Measurements from ENCODE around the gene CCDC39. TPM values are rescaled to one million over a fixed set of nuclear protein-coding genes. Genes with fewer than 3 reads are reported as not detected.
A peak's percentile ranks its signal among the peaks of the same experiment; 100 is the strongest.

The CCDC39 gene
- total RNA-seq: 10 to 100 TPM in 1 of 8 experiments, under 1 TPM in 2, not detected in 5; 0.22 to 10.9 (median 0.45) TPM

DNA sequence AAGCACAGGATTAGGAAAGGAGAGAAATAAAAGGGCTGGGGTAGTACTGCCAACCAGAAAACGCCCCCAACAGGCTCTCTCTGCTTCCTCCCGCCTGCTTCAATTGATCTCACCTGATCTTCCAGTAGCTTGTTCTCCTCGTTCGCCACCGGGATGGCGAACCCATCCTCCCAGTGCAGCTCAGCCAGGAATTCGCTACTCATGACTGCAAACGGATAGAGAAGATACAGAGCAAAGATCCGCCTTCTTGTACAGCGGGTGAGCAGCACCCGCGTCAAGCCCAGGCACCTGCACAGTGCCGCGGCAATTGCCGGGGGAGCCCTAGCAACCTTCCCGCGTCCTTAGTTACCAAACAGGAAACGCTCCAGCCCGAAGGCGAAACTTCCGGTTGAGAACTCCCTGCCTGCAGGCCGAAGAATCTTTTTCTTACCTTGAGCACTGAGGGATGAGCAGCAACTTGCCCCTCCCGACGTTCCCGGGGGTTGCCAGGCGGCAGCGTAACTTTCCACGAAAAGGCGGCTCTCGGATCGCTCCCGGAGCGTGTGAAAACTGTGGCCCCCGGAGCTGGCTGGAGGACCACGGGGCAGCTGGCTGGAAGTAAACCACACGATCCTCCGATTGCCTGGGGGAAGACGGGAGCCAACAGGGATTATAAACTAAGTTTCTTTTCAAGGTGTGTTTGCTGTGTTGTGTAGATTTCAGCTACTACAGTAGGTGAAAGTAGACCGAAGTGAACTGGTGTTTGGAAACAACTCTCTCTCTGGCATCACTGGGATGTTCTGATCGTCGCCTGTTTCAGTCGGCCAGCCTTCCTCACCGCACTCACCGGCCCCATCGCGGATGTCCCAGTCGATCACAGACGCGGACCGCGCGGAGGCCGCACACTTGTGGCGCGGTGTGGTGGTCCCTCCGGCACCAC, at the start of gene CCDC39:
Gene CCDC39 (minus strand): TSS at position 312 of the 919 bp plus-strand sequence. CDS start 109 bp downstream, at position 203.
- WGBS, 10 experiments: 0 to 60% (median 0%) methylated on average over 1 to 25 of the region's 56 CpGs; no CpG with 5 or more reads in 1 of the 10 experiments
- in situ Hi-C loops (cut with MboI; ENCODE audit: low pct_unique_long_range_greater_than_20kb in 2 of 9, low sequenced_read_pairs in 9 of 9, unreplicated experiment in 9 of 9): no loop called here
- no peak within 1 kb of the TSS for H3K27ac ChIP-seq

DNA sequence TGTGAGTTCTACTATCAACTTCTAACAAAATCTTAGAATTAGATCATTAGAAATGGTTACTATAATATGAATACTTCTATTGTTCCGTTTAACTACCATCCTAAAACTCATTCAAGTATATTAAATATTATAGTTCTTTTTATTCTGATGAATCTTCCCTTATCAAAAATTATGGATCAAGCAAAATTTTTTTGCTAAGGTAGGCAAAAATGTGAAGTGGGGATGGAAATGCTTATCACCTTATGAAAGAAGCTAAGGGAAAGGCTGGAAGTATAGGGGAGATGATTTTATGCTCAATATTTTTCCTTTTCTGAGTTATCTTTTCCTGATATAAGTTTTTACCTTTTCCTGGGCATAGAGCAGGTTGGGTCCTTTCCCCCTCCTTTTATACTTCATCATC, 40.7 kb upstream of the CCDC39 start:
- no peak for ATAC-seq (replicated peaks in 6 of 8)
- 0 to 80% (median 0%) methylated on average over 1 of the region's 1 CpG; no CpG with 5 or more reads in 4 of the 10 experiments for WGBS, 10 experiments
- in situ Hi-C loops (cut with MboI; ENCODE audit: low pct_unique_long_range_greater_than_20kb in 2 of 9, low sequenced_read_pairs in 9 of 9, unreplicated experiment in 9 of 9): no loop called here
- Histone ChIP-seq H3K4me1 (replicated peaks in 1 of 2) (no peaks in the 10 kb centered on the region), H3K4me3 (no peak overlapping the region), H3K27ac (no peak overlapping the region)

More for the DNA sequence above, at the start of gene CCDC39:
- peak within 1 kb of the TSS; percentile 57 to 73 (median 69) for H3K4me3 ChIP-seq
- peak; percentile 91 to 97 (median 95) for ATAC-seq (replicated peaks in 6 of 8)
- H3K4me1 ChIP-seq (replicated peaks in 1 of 2): peaks cover 0 to 3% of the 10 kb centered on the region in 2 donors

DNA sequence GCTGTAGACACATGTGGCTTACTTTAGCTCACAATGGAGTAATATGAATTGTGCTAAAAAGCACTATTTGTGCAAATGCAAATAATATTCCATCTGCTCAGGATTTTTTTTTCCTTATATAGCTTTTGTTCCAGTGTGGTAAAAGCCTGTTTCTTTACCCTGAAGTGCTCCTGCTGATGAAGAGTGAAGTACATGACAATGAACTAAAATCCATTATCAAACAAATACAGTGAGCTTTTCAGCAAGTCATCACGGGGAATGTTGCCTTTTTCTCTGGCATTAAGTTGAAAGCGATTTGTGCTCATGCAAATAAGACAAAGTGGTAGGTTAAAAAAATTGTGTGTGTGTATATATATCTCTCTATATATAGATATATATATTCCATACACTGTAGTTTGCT, 28.6 kb upstream of the CCDC39 start:
- no peak overlapping the region for H3K27ac ChIP-seq
- no peak overlapping the region for H3K4me3 ChIP-seq

DNA sequence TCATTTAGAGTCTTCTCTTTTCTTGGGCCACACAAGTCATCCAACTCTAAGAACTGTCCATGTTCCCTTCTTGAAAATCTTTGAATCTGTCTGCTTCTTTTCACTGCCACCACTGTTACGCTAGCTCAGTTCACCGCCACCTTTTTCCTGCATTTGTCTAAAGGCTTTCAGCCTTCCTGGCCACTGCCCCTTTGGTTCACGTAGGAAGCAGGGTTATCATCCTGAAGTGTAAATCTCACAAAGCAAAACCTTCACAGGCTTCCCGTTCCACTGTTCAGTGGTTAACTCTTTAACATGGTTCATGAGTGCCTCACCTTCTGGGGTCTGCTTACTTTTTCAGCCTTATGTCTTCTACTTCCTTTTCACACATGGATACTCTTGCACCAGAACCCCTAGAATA, 26.3 kb upstream of the CCDC39 start:
- Histone ChIP-seq H3K4me1 (replicated peaks in 1 of 2) (peaks cover 5 to 6% of the 10 kb centered on the region in 2 donors), H3K4me3 (no peak overlapping the region), H3K27ac (no peak overlapping the region)
- in situ Hi-C loops (cut with MboI; ENCODE audit: low pct_unique_long_range_greater_than_20kb in 2 of 9, low sequenced_read_pairs in 9 of 9, unreplicated experiment in 9 of 9): no loop called here
- no peak for ATAC-seq (replicated peaks in 6 of 8)
- WGBS, 10 experiments: 30 to 100% (median 92%) methylated on average over 1 to 4 of the region's 4 CpGs

More for the DNA sequence above, 28.6 kb upstream of the CCDC39 start:
- peaks cover 5 to 6% of the 10 kb centered on the region in 2 donors for H3K4me1 ChIP-seq (replicated peaks in 1 of 2)
- ATAC-seq (replicated peaks in 6 of 8): peak in 5 of 8 experiments; percentile 27 to 61 (median 38)
- in situ Hi-C loops (cut with MboI; ENCODE audit: low pct_unique_long_range_greater_than_20kb in 2 of 9, low sequenced_read_pairs in 9 of 9, unreplicated experiment in 9 of 9): no loop called here
- 0 to 40% (median 0%) methylated on average over 1 to 2 of the region's 2 CpGs; no CpG with 5 or more reads in 1 of the 10 experiments for WGBS, 10 experiments

DNA sequence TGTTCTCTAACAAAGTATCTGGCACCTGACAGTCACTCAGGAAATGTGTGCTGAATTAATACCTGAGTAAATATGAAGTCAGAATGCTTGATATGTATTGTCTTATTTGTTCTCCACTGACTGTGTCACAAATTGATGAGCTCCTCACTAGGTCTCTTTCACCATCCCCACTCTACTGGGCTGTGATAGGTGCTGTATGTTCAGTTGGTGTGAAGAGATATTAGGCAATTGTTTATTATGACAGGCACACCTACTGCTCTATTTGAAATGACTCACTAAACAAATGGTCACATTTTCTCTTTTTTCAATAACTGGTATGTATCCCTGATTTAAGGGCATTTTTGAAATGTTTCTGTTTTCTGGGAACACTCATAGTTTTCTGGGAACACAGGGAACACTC, 25.2 kb upstream of the CCDC39 start:
- Histone ChIP-seq H3K4me1 (replicated peaks in 1 of 2) (peaks cover 5 to 6% of the 10 kb centered on the region in 2 donors), H3K4me3 (no peak overlapping the region), H3K27ac (no peak overlapping the region)
- ATAC-seq (replicated peaks in 6 of 8): no peak
- in situ Hi-C loops (cut with MboI; ENCODE audit: low pct_unique_long_range_greater_than_20kb in 2 of 9, low sequenced_read_pairs in 9 of 9, unreplicated experiment in 9 of 9): no loop called here

DNA sequence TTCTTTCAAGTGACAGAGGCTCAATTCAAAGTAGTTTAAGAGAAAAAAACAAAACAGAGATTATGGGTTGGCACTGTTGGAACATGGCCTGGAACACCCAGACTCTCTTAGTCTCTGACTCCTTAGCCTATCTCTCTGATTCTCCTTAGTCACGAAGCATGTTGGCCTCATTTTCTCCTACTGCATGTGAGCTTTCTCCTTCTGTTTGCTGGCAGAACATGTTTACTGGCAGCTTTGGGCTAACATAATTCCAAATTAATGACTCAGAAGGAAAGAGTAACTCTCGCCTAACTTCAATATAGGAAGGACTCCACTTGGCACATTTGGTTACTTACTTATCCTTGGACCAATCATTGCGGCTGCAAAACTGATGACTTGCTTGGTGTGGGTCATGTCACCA, 21.7 kb upstream of the CCDC39 start:
- 14 to 100% (median 80%) methylated on average over 1 to 3 of the region's 3 CpGs; no CpG with 5 or more reads in 1 of the 10 experiments for WGBS, 10 experiments
- in situ Hi-C loops (cut with MboI; ENCODE audit: low pct_unique_long_range_greater_than_20kb in 2 of 9, low sequenced_read_pairs in 9 of 9, unreplicated experiment in 9 of 9): no loop called here
- H3K4me1 ChIP-seq (replicated peaks in 1 of 2): no peaks in the 10 kb centered on the region
- H3K27ac ChIP-seq: no peak overlapping the region
- ATAC-seq (replicated peaks in 6 of 8): peak in 1 of 8 experiments; percentile 16
- H3K4me3 ChIP-seq: no peak overlapping the region

DNA sequence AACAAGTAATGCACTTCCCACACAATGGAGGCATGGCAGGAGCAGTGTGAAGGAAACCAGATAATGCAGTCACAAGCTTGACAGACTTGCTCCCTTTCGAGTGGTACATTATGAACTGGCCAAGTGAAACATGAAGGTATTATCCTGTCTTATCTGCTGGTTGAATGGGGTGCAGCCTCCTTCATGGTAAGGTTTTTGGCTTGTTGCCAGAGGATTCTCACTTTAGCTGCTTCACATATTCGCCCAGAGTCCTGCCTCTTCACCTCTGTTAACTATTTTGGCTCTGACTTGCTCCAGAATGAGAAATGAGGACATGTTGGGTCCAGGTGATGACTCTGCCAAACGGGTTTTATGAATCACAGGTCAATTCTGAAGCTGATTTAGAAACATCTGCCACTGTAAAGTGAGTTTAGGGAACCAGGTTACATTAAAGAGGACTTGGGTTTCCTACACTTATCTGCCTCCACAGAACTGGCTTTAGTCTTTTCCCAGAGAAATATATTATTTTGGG, 19.5 kb upstream of the CCDC39 start:
- in situ Hi-C loops (cut with MboI; ENCODE audit: low pct_unique_long_range_greater_than_20kb in 2 of 9, low sequenced_read_pairs in 9 of 9, unreplicated experiment in 9 of 9): no loop called here
- no peak overlapping the region for H3K4me3 ChIP-seq
- 0 to 67% (median 50%) methylated on average over 1 to 2 of the region's 3 CpGs; no CpG with 5 or more reads in 1 of the 10 experiments for WGBS, 10 experiments
- H3K27ac ChIP-seq: no peak overlapping the region
- no peak for ATAC-seq (replicated peaks in 6 of 8)
- no peaks in the 10 kb centered on the region for H3K4me1 ChIP-seq (replicated peaks in 1 of 2)

DNA sequence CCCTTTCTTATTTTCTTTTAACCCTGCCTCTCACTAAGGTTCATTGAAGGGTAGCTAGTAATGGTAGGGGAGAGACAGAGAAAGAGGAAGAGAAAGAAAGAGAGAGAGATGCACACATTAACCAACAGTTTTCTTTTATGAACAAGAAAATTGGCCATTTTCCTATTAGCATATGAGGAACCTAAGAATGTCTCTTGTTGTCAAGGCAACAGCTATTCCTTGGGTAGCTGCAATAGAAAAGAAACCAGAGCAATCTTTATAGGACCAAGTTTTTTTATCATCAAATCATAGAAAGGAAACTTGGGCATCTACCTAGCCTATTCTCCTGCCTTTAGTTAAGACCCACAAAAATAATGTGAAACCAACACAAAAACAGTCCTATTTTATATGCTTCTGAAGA, 15.0 kb upstream of the CCDC39 start:
- no peaks in the 10 kb centered on the region for H3K4me1 ChIP-seq (replicated peaks in 1 of 2)
- no peak for ATAC-seq (replicated peaks in 6 of 8)
- no peak overlapping the region for H3K4me3 ChIP-seq
- H3K27ac ChIP-seq: no peak overlapping the region
- in situ Hi-C loops (cut with MboI; ENCODE audit: low pct_unique_long_range_greater_than_20kb in 2 of 9, low sequenced_read_pairs in 9 of 9, unreplicated experiment in 9 of 9): no loop called here

DNA sequence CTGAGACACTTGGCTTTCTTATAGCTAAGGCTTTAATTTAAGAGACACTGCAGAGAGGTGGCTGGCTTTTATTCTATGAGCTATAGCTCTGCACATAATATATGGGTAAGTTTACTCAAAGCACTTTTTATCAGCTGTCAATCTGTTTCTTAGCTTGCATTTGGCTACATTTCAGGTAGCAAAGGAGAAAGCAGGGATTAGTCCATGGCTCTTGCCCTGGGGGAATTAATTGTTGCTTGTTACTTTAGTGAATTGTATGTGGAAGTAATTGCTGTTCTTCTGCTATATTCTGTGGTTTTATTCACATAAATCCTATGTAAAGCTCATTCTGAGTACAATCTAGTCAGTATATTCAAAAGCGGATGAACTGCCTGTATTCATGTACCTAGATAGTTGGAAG, 14.4 kb upstream of the CCDC39 start:
- ATAC-seq (replicated peaks in 6 of 8): no peak
- in situ Hi-C loops (cut with MboI; ENCODE audit: low pct_unique_long_range_greater_than_20kb in 2 of 9, low sequenced_read_pairs in 9 of 9, unreplicated experiment in 9 of 9): no loop called here
- Histone ChIP-seq H3K4me1 (replicated peaks in 1 of 2) (no peaks in the 10 kb centered on the region), H3K4me3 (no peak overlapping the region), H3K27ac (no peak overlapping the region)
- 0 to 100% (median 88%) methylated on average over 1 of the region's 1 CpG; no CpG with 5 or more reads in 3 of the 10 experiments for WGBS, 10 experiments

DNA sequence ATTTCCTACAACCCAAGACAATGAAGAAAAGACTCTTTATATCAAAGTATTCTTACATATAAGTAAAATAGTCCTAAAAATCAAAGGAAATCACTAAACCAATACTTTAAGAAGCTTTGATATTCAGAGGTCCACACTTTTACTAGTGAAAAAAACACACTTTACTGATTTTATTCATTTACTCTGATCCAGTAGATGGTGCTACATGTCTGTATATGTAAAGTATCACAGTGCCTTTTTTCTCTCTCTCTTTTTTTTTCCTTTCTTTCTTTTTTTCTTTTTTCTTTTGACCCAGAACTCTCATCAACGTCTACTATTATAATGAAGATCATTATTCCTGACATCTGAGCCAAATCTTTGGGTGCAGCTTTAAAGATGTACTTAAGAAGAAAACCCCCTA, 10.8 kb upstream of the CCDC39 start:
- ATAC-seq (replicated peaks in 6 of 8): peak in 1 of 8 experiments; percentile 41
- Histone ChIP-seq H3K4me3 (no peak overlapping the region), H3K27ac (no peak overlapping the region), H3K4me1 (replicated peaks in 1 of 2) (no peaks in the 10 kb centered on the region)
- in situ Hi-C loops (cut with MboI; ENCODE audit: low pct_unique_long_range_greater_than_20kb in 2 of 9, low sequenced_read_pairs in 9 of 9, unreplicated experiment in 9 of 9): no loop called here
- 0 to 38% (median 3%) methylated on average over 1 of the region's 1 CpG; no CpG with 5 or more reads in 1 of the 10 experiments for WGBS, 10 experiments

DNA sequence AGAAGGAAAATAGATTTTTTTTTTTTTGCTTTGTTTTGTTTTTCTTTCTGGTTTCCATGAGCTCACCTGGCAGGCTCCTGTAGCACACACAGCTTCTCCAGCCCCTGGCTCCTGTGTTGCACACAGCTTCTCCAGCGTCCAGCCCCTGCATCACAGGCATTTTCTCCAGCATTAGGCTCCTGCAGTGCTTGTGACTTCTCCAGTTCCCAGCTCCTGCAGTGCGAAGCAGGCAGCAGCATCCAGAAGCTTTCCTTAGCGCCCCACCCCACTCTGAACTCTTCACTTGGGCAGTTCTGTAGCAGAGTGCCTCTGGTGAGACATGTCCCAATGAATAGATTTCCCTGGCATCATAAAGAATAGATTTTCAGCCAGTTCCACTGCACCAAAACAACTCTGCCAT, 5.5 kb upstream of the CCDC39 start:
- 0 to 40% (median 21%) methylated on average over 1 to 3 of the region's 3 CpGs; no CpG with 5 or more reads in 2 of the 10 experiments for WGBS, 10 experiments
- Histone ChIP-seq H3K4me3 (no peak overlapping the region), H3K4me1 (replicated peaks in 1 of 2) (peaks cover 0 to 3% of the 10 kb centered on the region in 2 donors), H3K27ac (no peak overlapping the region)
- in situ Hi-C loops (cut with MboI; ENCODE audit: low pct_unique_long_range_greater_than_20kb in 2 of 9, low sequenced_read_pairs in 9 of 9, unreplicated experiment in 9 of 9): no loop called here
- ATAC-seq (replicated peaks in 6 of 8): no peak

DNA sequence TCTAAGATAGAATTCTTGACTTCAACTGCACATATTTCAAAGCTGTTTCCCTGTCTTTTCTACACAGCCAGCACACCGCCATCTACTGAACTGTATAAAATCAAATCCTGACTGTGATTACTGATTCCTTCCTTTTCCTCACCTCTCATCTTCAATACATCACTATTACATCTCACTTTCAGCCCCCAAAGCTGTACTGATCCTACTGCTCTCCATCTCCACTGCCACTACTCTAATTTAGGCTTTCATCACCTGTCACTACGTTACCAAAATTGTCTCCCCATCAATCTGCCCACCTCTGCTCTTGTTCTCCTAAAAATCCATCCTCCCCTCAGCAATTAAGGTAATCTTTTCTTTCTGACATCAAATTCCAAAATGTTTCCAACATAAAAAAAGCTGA, 4.5 kb upstream of the CCDC39 start:
- no peak for ATAC-seq (replicated peaks in 6 of 8)
- in situ Hi-C loops (cut with MboI; ENCODE audit: low pct_unique_long_range_greater_than_20kb in 2 of 9, low sequenced_read_pairs in 9 of 9, unreplicated experiment in 9 of 9): no loop called here
- WGBS, 10 experiments: 20 to 100% (median 69%) methylated on average over 1 to 2 of the region's 2 CpGs; no CpG with 5 or more reads in 1 of the 10 experiments
- Histone ChIP-seq H3K4me3 (no peak overlapping the region), H3K27ac (no peak overlapping the region), H3K4me1 (replicated peaks in 1 of 2) (peaks cover 0 to 3% of the 10 kb centered on the region in 2 donors)

DNA sequence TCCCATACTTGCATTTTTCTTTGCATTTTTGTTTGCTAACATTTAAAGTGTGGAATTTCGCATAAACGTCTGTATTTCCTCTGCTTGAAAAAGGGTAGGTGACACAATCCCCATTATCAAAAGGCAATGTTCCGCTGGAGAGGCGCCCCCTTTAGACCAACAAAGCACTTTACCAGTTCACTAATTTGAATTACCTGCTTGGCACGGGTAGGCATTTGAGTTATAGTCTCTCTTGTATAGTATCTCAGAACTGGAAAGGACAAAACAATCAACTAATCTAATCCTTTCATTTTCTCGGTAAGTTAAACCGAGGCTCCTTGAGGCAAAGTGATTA, 775 bp upstream of the CCDC39 start:
- Histone ChIP-seq H3K4me3 (peak overlapping the region; percentile 57 to 73 (median 69)), H3K27ac (no peak overlapping the region), H3K4me1 (replicated peaks in 1 of 2) (peaks cover 0 to 3% of the 10 kb centered on the region in 2 donors)
- WGBS, 10 experiments: 0 to 6% (median 2%) methylated on average over 2 to 7 of the region's 7 CpGs
- ATAC-seq (replicated peaks in 6 of 8): peak in 7 of 8 experiments; percentile 27 to 52 (median 35)
- in situ Hi-C loops (cut with MboI; ENCODE audit: low pct_unique_long_range_greater_than_20kb in 2 of 9, low sequenced_read_pairs in 9 of 9, unreplicated experiment in 9 of 9): no loop called here

Data from motor neuron (in vitro differentiated cells).